GM19240 (cell line): ENCODE measurements around the gene AWAT2.
"Not testable (repeated sequence)": the region's sequence is repeated elsewhere in the genome, so short reads cannot be mapped to it uniquely, and the experiment has no call there.

Experiments used
- DNase-seq: peaks from one replicate; pipeline ENCODE4 v3.0.0; 2011; ENCODE audit warnings: low spot score; ENCODE audit not compliant: insufficient read length

AWAT2 gene

GRCh38 chrX:70001708-70002341 is 47.9 kb downstream of the AWAT2 start:
- DNase-seq, result no peak

GRCh38 chrX:70001269-70001668 is 48.5 kb downstream of the AWAT2 start:
- no peak for DNase-seq

GRCh38 chrX:69998299-69998698 is 51.4 kb downstream of the AWAT2 start:
- DNase-seq, result not testable (repeated sequence)

- no peak for DNase-seq
Observed at GRCh38 chrX:69996113-69996468, 53.6 kb downstream of the AWAT2 start.

- DNase-seq, result no peak
Observed at GRCh38 chrX:69995362-69996112, 54.2 kb downstream of the AWAT2 start.

- no peak for DNase-seq
Observed at GRCh38 chrX:69993494-69993893, 56.2 kb downstream of the AWAT2 start.

- DNase-seq, result no peak
Observed at GRCh38 chrX:69991685-69992084, 58.1 kb downstream of the AWAT2 start.
